Measurements from ENCODE around the gene GRIP1.

DNA sequence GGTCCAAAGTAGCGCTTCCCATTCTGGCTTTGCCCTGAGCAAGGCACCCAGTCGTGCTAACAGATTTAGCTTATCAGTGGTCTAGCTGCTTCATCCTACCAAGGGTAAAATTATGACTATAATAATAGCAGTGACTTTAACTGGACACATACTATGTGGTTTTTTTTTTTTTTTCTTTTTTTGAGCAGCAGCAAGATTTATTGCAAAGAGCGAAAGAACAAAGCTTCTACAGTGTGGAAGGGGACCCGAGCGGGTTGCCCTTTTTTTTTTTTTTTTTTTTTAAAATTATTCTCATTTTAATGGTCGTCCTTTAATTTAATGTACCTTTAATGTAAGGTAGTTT, 376.1 kb downstream of the GRIP1 start:
- TF ChIP-seq EZH2 (optimal IDR thresholded peaks at IDR 0.05; ENCODE audit: low read depth, low read length): no peak
- TF ChIP-seq, protein P1, sequence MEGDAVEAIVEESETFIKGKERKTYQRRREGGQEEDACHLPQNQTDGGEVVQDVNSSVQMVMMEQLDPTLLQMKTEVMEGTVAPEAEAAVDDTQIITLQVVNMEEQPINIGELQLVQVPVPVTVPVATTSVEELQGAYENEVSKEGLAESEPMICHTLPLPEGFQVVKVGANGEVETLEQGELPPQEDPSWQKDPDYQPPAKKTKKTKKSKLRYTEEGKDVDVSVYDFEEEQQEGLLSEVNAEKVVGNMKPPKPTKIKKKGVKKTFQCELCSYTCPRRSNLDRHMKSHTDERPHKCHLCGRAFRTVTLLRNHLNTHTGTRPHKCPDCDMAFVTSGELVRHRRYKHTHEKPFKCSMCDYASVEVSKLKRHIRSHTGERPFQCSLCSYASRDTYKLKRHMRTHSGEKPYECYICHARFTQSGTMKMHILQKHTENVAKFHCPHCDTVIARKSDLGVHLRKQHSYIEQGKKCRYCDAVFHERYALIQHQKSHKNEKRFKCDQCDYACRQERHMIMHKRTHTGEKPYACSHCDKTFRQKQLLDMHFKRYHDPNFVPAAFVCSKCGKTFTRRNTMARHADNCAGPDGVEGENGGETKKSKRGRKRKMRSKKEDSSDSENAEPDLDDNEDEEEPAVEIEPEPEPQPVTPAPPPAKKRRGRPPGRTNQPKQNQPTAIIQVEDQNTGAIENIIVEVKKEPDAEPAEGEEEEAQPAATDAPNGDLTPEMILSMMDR (IDR thresholded peaks at IDR 0.05; ENCODE audit: low read length): no peak
